HepG2 (cell line): ENCODE measurements around the gene ERLIN1. TPM values are rescaled to one million over a fixed set of nuclear protein-coding genes. Genes with fewer than 3 reads are reported as not detected.
A peak's percentile ranks its signal among the peaks of the same experiment; 100 is the strongest.

ENCODE experiments used
- AHR ChIP-seq: IDR thresholded peaks from 2 replicates; pipeline ENCODE4 v1.6.1; 2018; ENCODE audit warnings: missing genetic modification reagents, missing compliant biosample characterization
- ATF4 ChIP-seq, 2 experiments: fragments of 450-650 bp in 1 of 2; sonication (generic) in 1 of 2; formaldehyde crosslinking; IDR thresholded peaks; 2 replicates each; pipeline versions ENCODE4 v1.5.0 to v1.8.0; 2020 to 2022; ENCODE audit warnings: mild to moderate bottlenecking in 1 of 2, missing genetic modification reagents in 1 of 2
- CEBPB ChIP-seq: IDR thresholded peaks from 2 replicates; pipeline ENCODE4 v1.6.1; 2011; ENCODE audit warnings: low read depth, low read length, improper control_type of control experiment, borderline replicate concordance
- CEBPG ChIP-seq: IDR thresholded peaks from 2 replicates; pipeline ENCODE4 v1.6.1; 2016
- CSRNP2 ChIP-seq: sonication (generic); formaldehyde crosslinking; conservative IDR thresholded peaks from 2 replicates; pipeline ENCODE4 v1.8.0; 2022; ENCODE audit warnings: low read depth, missing genetic modification reagents
- ELF1 ChIP-seq: sonication (generic); formaldehyde crosslinking; IDR thresholded peaks from 2 replicates; pipeline ENCODE4 v1.4.0; 2020; ENCODE audit warnings: missing genetic modification reagents
- FOXA3 ChIP-seq: IDR thresholded peaks from 2 replicates; pipeline ENCODE4 v1.6.1; 2016; ENCODE audit warnings: missing genetic modification reagents, missing compliant biosample characterization
- GATAD2A ChIP-seq: IDR thresholded peaks from 2 replicates; pipeline ENCODE4 v1.6.1; 2016
- GMEB1 ChIP-seq: sonication (generic); formaldehyde crosslinking; IDR thresholded peaks from 2 replicates; pipeline ENCODE4 v1.5.1; 2020; ENCODE audit warnings: missing genetic modification reagents, mild to moderate bottlenecking, borderline replicate concordance
- HNF4A ChIP-seq: sonication (generic); formaldehyde crosslinking; IDR thresholded peaks from 2 replicates; pipeline ENCODE4 v1.4.0; 2020; ENCODE audit warnings: missing genetic modification reagents
- MYPOP ChIP-seq: sonication (generic); formaldehyde crosslinking; IDR thresholded peaks from 2 replicates; pipeline ENCODE4 v1.8.1; 2023; ENCODE audit warnings: mild to moderate bottlenecking, moderate library complexity, missing genetic modification reagents
- PAX8 ChIP-seq: sonication (generic); formaldehyde crosslinking; IDR thresholded peaks from 2 replicates; pipeline ENCODE4 v1.8.0; 2022; ENCODE audit warnings: mild to moderate bottlenecking, missing genetic modification reagents, borderline replicate concordance
- PITX1 ChIP-seq: sonication (generic); formaldehyde crosslinking; IDR thresholded peaks from 2 replicates; pipeline ENCODE4 v1.5.1; 2020; ENCODE audit warnings: mild to moderate bottlenecking, missing genetic modification reagents
- SAP130 ChIP-seq: IDR thresholded peaks from 2 replicates; pipeline ENCODE4 v1.6.1; 2016; ENCODE audit warnings: low read depth
- ZGPAT ChIP-seq: IDR thresholded peaks from 2 replicates; pipeline ENCODE4 v1.6.1; 2016; ENCODE audit warnings: mild to moderate bottlenecking
- ZNF687 ChIP-seq: sonication (generic); formaldehyde crosslinking; IDR thresholded peaks from 2 replicates; pipeline ENCODE4 v1.5.1; 2020; ENCODE audit warnings: mild to moderate bottlenecking, missing genetic modification reagents, moderate library complexity
- polyA plus RNA-seq, 8 experiments: library from polyadenylated mRNA; depleted of rRNA in 3 of 8; stranded (reverse) in 7 of 8; unstranded in 1 of 8; fragments of >200 nt; fragmentation: Illumina TruSeq in 4 of 8; extraction: Trizol in 4 of 8; gene quantifications; 2 replicates each; pipeline versions ENCODE4 v1.2.1 to v1.2.3, GENCODE V29; 2011 to 2016; ENCODE audit warnings: low read depth in 4 of 8, missing spikeins in 1 of 8, mixed read lengths in 1 of 8; ENCODE audit not compliant: insufficient read depth in 1 of 8
- total RNA-seq, 5 experiments: library from RNA; depleted of rRNA; stranded (reverse); fragments of >200 nt; fragmentation: Illumina TruSeq; extraction: Trizol; gene quantifications; 2 replicates each; pipeline ENCODE4 v1.2.3, GENCODE V29; 2016; ENCODE audit warnings: low read depth in 1 of 5

ERLIN1 gene
- total and polyA plus RNA-seq, 2 of the 13 experiments (the other 11 are each of a cell fraction or from before 2014, with no cell fraction given): 56.8 to 69.3 TPM

GRCh38 chr10:100163704-100164621 is 21.9 kb downstream of the ERLIN1 start (continued):
- TF ChIP-seq GMEB1 (CRISPR knock-in tag): no peak
- TF ChIP-seq FOXA3 (CRISPR knock-in tag): peak; percentile 80
- TF ChIP-seq CEBPB: peak; percentile 88
- no peak for TF ChIP-seq AHR (CRISPR knock-in tag)
- TF ChIP-seq MYPOP (CRISPR knock-in tag): no peak
- TF ChIP-seq CEBPG (CRISPR knock-in tag): peak; percentile 91
- TF ChIP-seq ZNF687 (CRISPR knock-in tag): no peak
- TF ChIP-seq PAX8: no peak
- TF ChIP-seq HNF4A (CRISPR knock-in tag): peak; percentile 40
- TF ChIP-seq GATAD2A (CRISPR knock-in tag): 0 out of 2 replicates have a peak, but pooled peaks have one; percentile 20
- no peak for TF ChIP-seq PITX1 (CRISPR knock-in tag)
- TF ChIP-seq ZGPAT (CRISPR knock-in tag): 0 out of 2 replicates have a peak, but pooled peaks have one; percentile 19
- TF ChIP-seq CSRNP2 (CRISPR knock-in tag): no peak
- peak; percentile 37; the same call in 1 of the 2 replicates for TF ChIP-seq SAP130 (CRISPR knock-in tag)
- TF ChIP-seq ELF1 (CRISPR knock-in tag): no peak
- peak in 1 of 2 experiments; percentile 70; a peak in 2 of 4 replicates for TF ChIP-seq ATF4 (CRISPR knock-in tag; IDR thresholded peaks at IDR 0.05)
